HepG2 (cell line): ENCODE measurements around the gene STK24. TPM values are rescaled to one million over a fixed set of nuclear protein-coding genes. Genes with fewer than 3 reads are reported as not detected.

Source experiments
- CEBPB ChIP-seq: IDR thresholded peaks from 2 replicates; pipeline ENCODE4 v1.6.1; 2011; ENCODE audit warnings: low read depth, low read length, improper control_type of control experiment, borderline replicate concordance
- EEA1 ChIP-seq: sonication (generic); formaldehyde crosslinking; IDR thresholded peaks from 2 replicates; pipeline ENCODE4 v1.5.1; 2020; ENCODE audit warnings: mild to moderate bottlenecking, missing genetic modification reagents, borderline replicate concordance
- HNF4G ChIP-seq, 2 experiments: sonication (generic) in 1 of 2; formaldehyde crosslinking in 1 of 2; IDR thresholded peaks; 2 replicates each; pipeline versions ENCODE4 v1.4.0 to v1.6.1; 2011 to 2020; ENCODE audit warnings: borderline replicate concordance in 2 of 2, low read depth in 2 of 2, mild to moderate bottlenecking in 2 of 2, low read length in 1 of 2, missing genetic modification reagents in 1 of 2, moderate library complexity in 1 of 2
- KMT2A ChIP-seq: sonication (generic); formaldehyde crosslinking; IDR thresholded peaks from 2 replicates; pipeline ENCODE4 v1.4.0; 2020; ENCODE audit warnings: missing genetic modification reagents
- RELA ChIP-seq: sonication (generic); formaldehyde crosslinking; IDR thresholded peaks from 2 replicates; pipeline ENCODE4 v1.4.0; 2020; ENCODE audit warnings: missing genetic modification reagents
- ZNF251 ChIP-seq: sonication (generic); formaldehyde crosslinking; IDR thresholded peaks from 2 replicates; pipeline ENCODE4 v1.9.0; 2021; ENCODE audit warnings: mild to moderate bottlenecking, missing genetic modification reagents
- ZNF292 ChIP-seq: sonication (generic); formaldehyde crosslinking; IDR thresholded peaks from 2 replicates; pipeline ENCODE4 v1.8.1; 2022; ENCODE audit warnings: mild to moderate bottlenecking, low read depth, missing genetic modification reagents, borderline replicate concordance
- ZNF296 ChIP-seq: sonication (generic); formaldehyde crosslinking; conservative IDR thresholded peaks from 2 replicates; pipeline ENCODE4 v1.5.0; 2020; ENCODE audit warnings: mild to moderate bottlenecking, missing genetic modification reagents
- ZNF737 ChIP-seq: sonication (generic); formaldehyde crosslinking; IDR thresholded peaks from 2 replicates; pipeline ENCODE4 v1.5.0; 2020; ENCODE audit warnings: missing genetic modification reagents, mild to moderate bottlenecking, borderline replicate concordance
- ZSCAN31 ChIP-seq: sonication (generic); formaldehyde crosslinking; IDR thresholded peaks from 2 replicates; pipeline ENCODE4 v1.5.0; 2020; ENCODE audit warnings: low read depth, mild to moderate bottlenecking, missing genetic modification reagents
- polyA plus RNA-seq, 8 experiments: library from polyadenylated mRNA; depleted of rRNA in 3 of 8; stranded (reverse) in 7 of 8; unstranded in 1 of 8; fragments of >200 nt; fragmentation: Illumina TruSeq in 4 of 8; extraction: Trizol in 4 of 8; gene quantifications; 2 replicates each; pipeline versions ENCODE4 v1.2.1 to v1.2.3, GENCODE V29; 2011 to 2016; ENCODE audit warnings: low read depth in 4 of 8, missing spikeins in 1 of 8, mixed read lengths in 1 of 8; ENCODE audit not compliant: insufficient read depth in 1 of 8
- total RNA-seq, 5 experiments: library from RNA; depleted of rRNA; stranded (reverse); fragments of >200 nt; fragmentation: Illumina TruSeq; extraction: Trizol; gene quantifications; 2 replicates each; pipeline ENCODE4 v1.2.3, GENCODE V29; 2016; ENCODE audit warnings: low read depth in 1 of 5
- TF ChIP-seq, protein P1 (sequence below): sonication (generic); formaldehyde crosslinking; IDR thresholded peaks from 2 replicates; pipeline ENCODE4 v1.8.0; 2022; ENCODE audit warnings: mild to moderate bottlenecking, missing genetic modification reagents, borderline replicate concordance
- TF ChIP-seq, protein P2 (sequence below): sonication (generic); formaldehyde crosslinking; IDR thresholded peaks from 2 replicates; pipeline ENCODE4 v1.4.0; 2020; ENCODE audit warnings: missing genetic modification reagents, mild to moderate bottlenecking, borderline replicate concordance
- TF ChIP-seq, protein P3 (sequence below): sonication (generic); formaldehyde crosslinking; IDR thresholded peaks from 2 replicates; pipeline ENCODE4 v1.5.1; 2020; ENCODE audit warnings: mild to moderate bottlenecking, missing genetic modification reagents, moderate library complexity
- TF ChIP-seq, protein P4 (sequence below): IDR thresholded peaks from 2 replicates; pipeline ENCODE4 v1.6.1; 2016; ENCODE audit warnings: mild to moderate bottlenecking
- TF ChIP-seq, protein P5 (sequence below): sonication (generic); formaldehyde crosslinking; IDR thresholded peaks from 2 replicates; pipeline ENCODE4 v1.5.0; 2020; ENCODE audit warnings: missing genetic modification reagents

Gene STK24
- total and polyA plus RNA-seq, 2 of the 13 experiments (the other 11 are each of a cell fraction or from before 2014, with no cell fraction given) = 51.3 to 73.0 TPM

DNA sequence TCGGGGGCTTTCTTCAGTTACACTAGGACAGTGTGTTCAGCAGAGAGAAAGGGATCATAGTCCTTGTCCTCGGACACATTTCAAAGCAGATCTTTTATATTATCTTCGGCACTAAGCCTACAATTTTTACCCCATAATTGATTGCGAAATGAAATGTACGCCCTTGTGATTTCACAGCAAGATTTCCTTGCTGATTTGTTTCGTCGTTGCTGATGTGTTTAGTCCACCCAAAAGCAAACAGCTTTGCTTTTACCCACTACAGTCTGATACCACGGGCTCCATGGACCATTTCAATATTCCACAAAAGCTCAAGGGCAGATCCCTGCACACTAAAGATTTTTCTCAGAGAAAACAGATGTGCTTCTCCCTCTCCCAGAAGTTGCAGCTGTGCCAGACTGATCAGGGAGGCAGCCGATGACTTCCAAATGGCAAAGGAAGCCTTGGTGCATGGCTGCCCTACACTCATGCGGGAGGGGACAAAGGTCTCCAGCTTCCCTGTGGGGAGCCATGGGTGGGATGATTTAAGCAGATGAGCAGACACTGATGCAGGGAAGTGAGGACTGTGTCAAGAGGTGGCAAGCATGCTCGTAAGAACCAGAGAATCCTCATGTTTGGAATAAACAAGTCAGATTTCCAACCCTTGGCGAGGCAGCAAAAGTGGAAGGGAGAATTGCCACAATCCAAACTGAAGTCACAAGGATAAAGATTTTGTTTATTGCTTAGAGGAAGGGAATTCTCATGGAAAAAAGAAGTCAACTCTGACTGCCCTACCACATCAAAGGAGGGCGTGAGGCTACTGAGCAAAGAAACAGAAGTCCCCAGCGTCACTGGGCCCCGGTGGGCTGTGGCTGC, 81.1 kb downstream of the STK24 start (continued):
- TF ChIP-seq, protein P1, sequence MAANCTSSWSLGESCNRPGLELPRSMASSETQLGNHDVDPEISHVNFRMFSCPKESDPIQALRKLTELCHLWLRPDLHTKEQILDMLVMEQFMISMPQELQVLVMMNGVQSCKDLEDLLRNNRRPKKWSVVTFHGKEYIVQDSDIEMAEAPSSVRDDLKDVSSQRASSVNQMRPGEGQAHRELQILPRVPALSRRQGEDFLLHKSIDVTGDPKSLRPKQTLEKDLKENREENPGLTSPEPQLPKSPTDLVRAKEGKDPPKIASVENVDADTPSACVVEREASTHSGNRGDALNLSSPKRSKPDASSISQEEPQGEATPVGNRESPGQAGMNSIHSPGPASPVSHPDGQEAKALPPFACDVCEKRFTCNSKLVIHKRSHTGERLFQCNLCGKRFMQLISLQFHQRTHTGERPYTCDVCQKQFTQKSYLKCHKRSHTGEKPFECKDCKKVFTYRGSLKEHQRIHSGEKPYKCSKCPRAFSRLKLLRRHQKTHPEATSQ (CRISPR knock-in tag) = no peak
- TF ChIP-seq, protein P2, sequence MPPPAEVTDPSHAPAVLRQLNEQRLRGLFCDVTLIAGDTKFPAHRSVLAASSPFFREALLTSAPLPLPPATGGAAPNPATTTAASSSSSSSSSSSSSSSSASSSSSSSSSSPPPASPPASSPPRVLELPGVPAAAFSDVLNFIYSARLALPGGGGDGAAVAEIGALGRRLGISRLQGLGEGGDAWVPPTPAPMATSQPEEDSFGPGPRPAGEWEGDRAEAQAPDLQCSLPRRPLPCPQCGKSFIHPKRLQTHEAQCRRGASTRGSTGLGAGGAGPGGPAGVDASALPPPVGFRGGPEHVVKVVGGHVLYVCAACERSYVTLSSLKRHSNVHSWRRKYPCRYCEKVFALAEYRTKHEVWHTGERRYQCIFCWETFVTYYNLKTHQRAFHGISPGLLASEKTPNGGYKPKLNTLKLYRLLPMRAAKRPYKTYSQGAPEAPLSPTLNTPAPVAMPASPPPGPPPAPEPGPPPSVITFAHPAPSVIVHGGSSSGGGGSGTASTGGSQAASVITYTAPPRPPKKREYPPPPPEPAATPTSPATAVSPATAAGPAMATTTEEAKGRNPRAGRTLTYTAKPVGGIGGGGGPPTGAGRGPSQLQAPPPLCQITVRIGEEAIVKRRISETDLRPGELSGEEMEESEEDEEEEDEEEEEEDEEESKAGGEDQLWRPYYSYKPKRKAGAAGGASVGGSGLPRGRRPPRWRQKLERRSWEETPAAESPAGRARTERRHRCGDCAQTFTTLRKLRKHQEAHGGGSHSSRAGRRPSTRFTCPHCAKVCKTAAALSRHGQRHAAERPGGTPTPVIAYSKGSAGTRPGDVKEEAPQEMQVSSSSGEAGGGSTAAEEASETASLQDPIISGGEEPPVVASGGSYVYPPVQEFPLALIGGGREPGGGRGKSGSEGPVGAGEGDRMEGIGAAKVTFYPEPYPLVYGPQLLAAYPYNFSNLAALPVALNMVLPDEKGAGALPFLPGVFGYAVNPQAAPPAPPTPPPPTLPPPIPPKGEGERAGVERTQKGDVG (CRISPR knock-in tag) = no peak
- no peak for TF ChIP-seq EEA1 (CRISPR knock-in tag)
- TF ChIP-seq RELA (CRISPR knock-in tag) = no peak
- TF ChIP-seq, protein P3, sequence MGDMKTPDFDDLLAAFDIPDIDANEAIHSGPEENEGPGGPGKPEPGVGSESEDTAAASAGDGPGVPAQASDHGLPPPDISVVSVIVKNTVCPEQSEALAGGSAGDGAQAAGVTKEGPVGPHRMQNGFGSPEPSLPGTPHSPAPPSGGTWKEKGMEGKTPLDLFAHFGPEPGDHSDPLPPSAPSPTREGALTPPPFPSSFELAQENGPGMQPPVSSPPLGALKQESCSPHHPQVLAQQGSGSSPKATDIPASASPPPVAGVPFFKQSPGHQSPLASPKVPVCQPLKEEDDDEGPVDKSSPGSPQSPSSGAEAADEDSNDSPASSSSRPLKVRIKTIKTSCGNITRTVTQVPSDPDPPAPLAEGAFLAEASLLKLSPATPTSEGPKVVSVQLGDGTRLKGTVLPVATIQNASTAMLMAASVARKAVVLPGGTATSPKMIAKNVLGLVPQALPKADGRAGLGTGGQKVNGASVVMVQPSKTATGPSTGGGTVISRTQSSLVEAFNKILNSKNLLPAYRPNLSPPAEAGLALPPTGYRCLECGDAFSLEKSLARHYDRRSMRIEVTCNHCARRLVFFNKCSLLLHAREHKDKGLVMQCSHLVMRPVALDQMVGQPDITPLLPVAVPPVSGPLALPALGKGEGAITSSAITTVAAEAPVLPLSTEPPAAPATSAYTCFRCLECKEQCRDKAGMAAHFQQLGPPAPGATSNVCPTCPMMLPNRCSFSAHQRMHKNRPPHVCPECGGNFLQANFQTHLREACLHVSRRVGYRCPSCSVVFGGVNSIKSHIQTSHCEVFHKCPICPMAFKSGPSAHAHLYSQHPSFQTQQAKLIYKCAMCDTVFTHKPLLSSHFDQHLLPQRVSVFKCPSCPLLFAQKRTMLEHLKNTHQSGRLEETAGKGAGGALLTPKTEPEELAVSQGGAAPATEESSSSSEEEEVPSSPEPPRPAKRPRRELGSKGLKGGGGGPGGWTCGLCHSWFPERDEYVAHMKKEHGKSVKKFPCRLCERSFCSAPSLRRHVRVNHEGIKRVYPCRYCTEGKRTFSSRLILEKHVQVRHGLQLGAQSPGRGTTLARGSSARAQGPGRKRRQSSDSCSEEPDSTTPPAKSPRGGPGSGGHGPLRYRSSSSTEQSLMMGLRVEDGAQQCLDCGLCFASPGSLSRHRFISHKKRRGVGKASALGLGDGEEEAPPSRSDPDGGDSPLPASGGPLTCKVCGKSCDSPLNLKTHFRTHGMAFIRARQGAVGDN (CRISPR knock-in tag) = peak; percentile 48; the same call in 1 of the 2 replicates
- no peak for TF ChIP-seq ZNF737 (CRISPR knock-in tag)
- TF ChIP-seq, protein P4, sequence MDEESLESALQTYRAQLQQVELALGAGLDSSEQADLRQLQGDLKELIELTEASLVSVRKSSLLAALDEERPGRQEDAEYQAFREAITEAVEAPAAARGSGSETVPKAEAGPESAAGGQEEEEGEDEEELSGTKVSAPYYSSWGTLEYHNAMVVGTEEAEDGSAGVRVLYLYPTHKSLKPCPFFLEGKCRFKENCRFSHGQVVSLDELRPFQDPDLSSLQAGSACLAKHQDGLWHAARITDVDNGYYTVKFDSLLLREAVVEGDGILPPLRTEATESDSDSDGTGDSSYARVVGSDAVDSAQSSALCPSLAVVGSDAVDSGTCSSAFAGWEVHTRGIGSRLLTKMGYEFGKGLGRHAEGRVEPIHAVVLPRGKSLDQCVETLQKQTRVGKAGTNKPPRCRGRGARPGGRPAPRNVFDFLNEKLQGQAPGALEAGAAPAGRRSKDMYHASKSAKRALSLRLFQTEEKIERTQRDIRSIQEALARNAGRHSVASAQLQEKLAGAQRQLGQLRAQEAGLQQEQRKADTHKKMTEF (CRISPR knock-in tag) = 0 out of 2 replicates have a peak, but pooled peaks have one; percentile 27
- TF ChIP-seq ZNF251 = no peak
- no peak for TF ChIP-seq ZNF296
- TF ChIP-seq ZSCAN31 (CRISPR knock-in tag) = no peak
- TF ChIP-seq KMT2A (CRISPR knock-in tag) = peak; percentile 74
- TF ChIP-seq HNF4G (IDR thresholded peaks at IDR 0.05; ENCODE audit: borderline replicate concordance, low read depth, low read length) = peak; percentile 46; the same call in 1 of the 2 replicates
- TF ChIP-seq HNF4G (CRISPR knock-in tag; IDR thresholded peaks at IDR 0.05; ENCODE audit: borderline replicate concordance, low read depth) = 0 out of 2 replicates have a peak, but pooled peaks have one; percentile 23
- TF ChIP-seq ZNF292 (CRISPR knock-in tag) = peak; percentile 31; the same call in 1 of the 2 replicates
- TF ChIP-seq, protein P5, sequence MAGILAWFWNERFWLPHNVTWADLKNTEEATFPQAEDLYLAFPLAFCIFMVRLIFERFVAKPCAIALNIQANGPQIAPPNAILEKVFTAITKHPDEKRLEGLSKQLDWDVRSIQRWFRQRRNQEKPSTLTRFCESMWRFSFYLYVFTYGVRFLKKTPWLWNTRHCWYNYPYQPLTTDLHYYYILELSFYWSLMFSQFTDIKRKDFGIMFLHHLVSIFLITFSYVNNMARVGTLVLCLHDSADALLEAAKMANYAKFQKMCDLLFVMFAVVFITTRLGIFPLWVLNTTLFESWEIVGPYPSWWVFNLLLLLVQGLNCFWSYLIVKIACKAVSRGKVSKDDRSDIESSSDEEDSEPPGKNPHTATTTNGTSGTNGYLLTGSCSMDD = no peak
- TF ChIP-seq CEBPB = peak; percentile 88
